ENCODE results near the gene GIMAP1.

GIMAP1 gene

DNA sequence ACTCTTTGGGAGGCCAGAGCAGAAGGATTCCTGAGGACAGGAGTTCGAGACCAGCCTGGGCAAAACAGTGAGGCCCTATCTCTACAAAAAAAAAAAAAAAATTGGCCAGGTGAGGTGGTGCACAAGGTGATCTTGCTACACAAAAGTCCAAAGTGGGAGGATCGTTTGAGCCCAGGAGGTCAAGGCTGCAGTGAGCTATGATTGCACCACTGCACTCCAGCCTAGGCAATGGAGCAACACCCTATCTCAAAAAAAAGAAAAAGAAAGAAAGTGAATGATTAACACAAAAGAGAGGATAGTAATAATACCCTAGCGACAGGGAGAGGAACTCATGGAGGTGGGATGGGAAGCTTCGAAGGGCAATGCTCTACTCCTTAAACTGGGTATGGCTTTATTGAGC, 53.4 kb downstream of the GIMAP1 start:
- no peak for DNase-seq
- Histone ChIP-seq H2AFZ (ENCODE audit: low read depth, low read length) (no peak overlapping the region), H2BK12ac (ENCODE audit: low read length in 2 of 2) (no peak overlapping the region), H2BK120ac (ENCODE audit: low read depth, low read length) (no peak overlapping the region), H3K9me3 (ENCODE audit: control insufficient read depth, low read length) (no peaks in the 10 kb centered on the region), H4K8ac (ENCODE audit: low read length) (no peak overlapping the region), H2AK5ac (ENCODE audit: low read length, severe bottlenecking) (no peak overlapping the region), H2BK15ac (ENCODE audit: low read depth, poor library complexity, severe bottlenecking) (no peak overlapping the region), H2BK5ac (ENCODE audit: low read depth, low read length, poor library complexity, severe bottlenecking) (no peak overlapping the region), H3K27ac (ENCODE audit: low read length, poor library complexity, severe bottlenecking) (no peak overlapping the region), H3K9ac (ENCODE audit: low read length) (no peak overlapping the region), H3K36me3 (ENCODE audit: control insufficient read depth in 1 of 2, insufficient read depth in 2 of 2, low read depth in 1 of 2, low read length in 2 of 2) (no peaks in the 10 kb centered on the region), H3K4ac (ENCODE audit: low read depth in 1 of 2, low read length in 2 of 2) (no peak overlapping the region), H4K91ac (ENCODE audit: low read length) (no peak overlapping the region), H3K14ac (ENCODE audit: low read length in 2 of 2) (no peak overlapping the region), H3K4me3 (ENCODE audit: insufficient read depth in 1 of 2, low read depth in 1 of 2, low read length in 2 of 2) (no peak overlapping the region), H3K27me3 (ENCODE audit: control insufficient read depth in 1 of 2, insufficient read depth in 1 of 2, low read length in 2 of 2) (no peaks in the 10 kb centered on the region), H3K23ac (ENCODE audit: low read length in 2 of 2) (no peak overlapping the region), H3K4me1 (ENCODE audit: control insufficient read depth, insufficient read depth, low read depth, low read length) (no peaks in the 10 kb centered on the region), H3K18ac (ENCODE audit: low read depth in 1 of 2, low read length in 2 of 2) (no peak overlapping the region), H3K79me1 (replicated peaks; ENCODE audit: low read length, poor library complexity, severe bottlenecking) (no peaks in the 10 kb centered on the region), H3K4me2 (ENCODE audit: low read length, poor library complexity, severe bottlenecking) (no peak overlapping the region)
- WGBS, result 43% methylated on average over 2 of the region's 4 CpGs
